HCT116 (cell line): ENCODE measurements around the gene ETFA. TPM values are rescaled to one million over a fixed set of nuclear protein-coding genes. Genes with fewer than 3 reads are reported as not detected.

ENCODE experiments used
- ATAC-seq: fragments of 200-7000 bp; cut with Tn5 transposase; 2 replicates; pipeline ENCODE4 v1.9.1; 2020; ENCODE audit warnings: mild to moderate bottlenecking, moderate library complexity
- BruUV-seq: library from RNA; stranded (reverse); fragments of 400-500 nt; replicated peaks from 2 replicates; lab custom pipeline; 2021; lab: Mats Ljungman, UMichigan
- CTCF ChIA-PET: fragments of 300-600 bp; sonication (Branson Sonifier 250); formaldehyde crosslinking; loops from one replicate; lab custom pipeline; 2021; ENCODE audit warnings: antibody characterized with exemption; lab: Charles Lee
- POLR2A ChIA-PET: fragments of 300-600, 350-600 bp; sonication (Branson Sonifier 250); formaldehyde crosslinking; loops from one replicate; lab custom pipeline; 2021; ENCODE audit warnings: antibody characterized with exemption; lab: Charles Lee
- RAD21 ChIA-PET, 2 experiments: fragments of 300-600 bp; sonication (Branson Sonifier 250); formaldehyde crosslinking; loops; one replicate each; lab custom pipeline; 2023; ENCODE audit warnings: low total read pairs in 2 of 2; ENCODE audit not compliant: uncharacterized antibody in 2 of 2, unreplicated experiment in 2 of 2, low non-redundant PET in 1 of 2; lab: Charles Lee
- DNase-seq: peaks from one replicate; pipeline ENCODE4 v3.0.0-alpha.2; 2010; ENCODE audit warnings: low read depth, low spot score
- H2AFZ ChIP-seq: fragments of 200-600 bp; shearing (Covaris generic), sonication (generic); 2 replicates; pipeline ENCODE4 v1.6.1; 2017; ENCODE audit warnings: low read depth, mixed run types, mixed read lengths, antibody characterized with exemption, low read length; ENCODE audit not compliant: poor library complexity, severe bottlenecking
- H3K27ac ChIP-seq: 2 replicates; pipeline ENCODE4 v1.5.1; 2012; ENCODE audit warnings: low read depth, low read length
- H3K27me3 ChIP-seq: fragments of 200-600 bp; sonication (generic); 2 replicates; pipeline ENCODE4 v1.6.1; 2016; ENCODE audit warnings: mixed run types, low read length, mixed read lengths; ENCODE audit not compliant: insufficient read depth
- H3K36me3 ChIP-seq, 2 experiments: fragments of 200-500 bp in 1 of 2; fragments of 200-600 bp in 1 of 2; sonication (Bioruptor generic) in 1 of 2; sonication (generic) in 1 of 2; 2 replicates each; pipeline versions ENCODE4 v1.5.1 to v1.6.1; 2014 to 2016; ENCODE audit warnings: low read length in 2 of 2, inconsistent platforms in 1 of 2, mixed read lengths in 1 of 2, mixed run types in 1 of 2; ENCODE audit not compliant: insufficient read depth in 2 of 2, control insufficient read depth in 1 of 2
- H3K4me1 ChIP-seq, 2 experiments: fragments of 200-600 bp in 1 of 2; sonication (generic) in 1 of 2; 2 replicates each; pipeline versions ENCODE4 v1.5.1 to v1.6.1; 2012 to 2017; ENCODE audit warnings: low read length in 2 of 2, inconsistent platforms in 1 of 2, mild to moderate bottlenecking in 1 of 2, mixed read lengths in 1 of 2, mixed run types in 1 of 2, moderate library complexity in 1 of 2; ENCODE audit not compliant: insufficient read depth in 2 of 2, control insufficient read depth in 1 of 2
- H3K4me2 ChIP-seq: fragments of 200-600 bp; sonication (generic); 2 replicates; pipeline ENCODE4 v1.6.1; 2017; ENCODE audit warnings: mixed run types, low read length, mixed read lengths
- H3K4me3 ChIP-seq, 2 experiments: fragments of 200-600 bp in 1 of 2; sonication (generic) in 1 of 2; replicated peaks in 1 of 2; 2 replicates each; pipeline ENCODE4 v1.5.1; 2011 to 2016; ENCODE audit warnings: low read length in 2 of 2, control low read depth in 1 of 2, low read depth in 1 of 2, mild to moderate bottlenecking in 1 of 2, mixed read lengths in 1 of 2, mixed run types in 1 of 2
- H3K79me2 ChIP-seq: fragments of 200-600 bp; sonication (generic); 2 replicates; pipeline ENCODE4 v1.6.1; 2017; ENCODE audit warnings: mild to moderate bottlenecking, mixed run types, low read length, moderate library complexity, mixed read lengths; ENCODE audit not compliant: insufficient read depth
- H3K9ac ChIP-seq: fragments of 200-600 bp; sonication (generic); 2 replicates; pipeline ENCODE4 v1.6.1; 2016; ENCODE audit warnings: low read length, mixed read lengths
- H3K9me2 ChIP-seq: fragments of 200-600 bp; sonication (generic), shearing (Covaris generic); 2 replicates; pipeline ENCODE4 v1.6.1; 2017; ENCODE audit warnings: mixed run types, mild to moderate bottlenecking, moderate library complexity; ENCODE audit not compliant: insufficient read depth
- H3K9me3 ChIP-seq, 2 experiments: fragments of 200-500 bp in 1 of 2; fragments of 200-600 bp in 1 of 2; sonication (Bioruptor generic) in 1 of 2; sonication (generic) in 1 of 2; 2 replicates each; pipeline ENCODE4 v1.6.1; 2014 to 2017; ENCODE audit warnings: low read length in 2 of 2, mixed read lengths in 2 of 2, inconsistent platforms in 1 of 2, low read depth in 1 of 2, mild to moderate bottlenecking in 1 of 2, mixed run types in 1 of 2, moderate library complexity in 1 of 2; ENCODE audit not compliant: control insufficient read depth in 1 of 2, insufficient read depth in 1 of 2
- H4K20me1 ChIP-seq: fragments of 200-600 bp; sonication (generic), shearing (Covaris generic); 2 replicates; pipeline ENCODE4 v1.6.1; 2017; ENCODE audit warnings: mixed run types, mild to moderate bottlenecking, moderate library complexity; ENCODE audit not compliant: insufficient read depth
- CEBPB ChIP-seq: IDR thresholded peaks from 2 replicates; pipeline ENCODE4 v1.6.1; 2012; ENCODE audit warnings: low read depth
- FOSL1 ChIP-seq: IDR thresholded peaks from 2 replicates; pipeline ENCODE4 v1.6.1; 2012; ENCODE audit warnings: low read depth
- POLR2A ChIP-seq: IDR thresholded peaks from 2 replicates; pipeline ENCODE4 v1.7.0; 2011; ENCODE audit warnings: borderline replicate concordance; ENCODE audit not compliant: insufficient read depth, insufficient read length; ENCODE audit errors: extremely low read depth
- POLR2AphosphoS5 ChIP-seq: IDR thresholded peaks from 2 replicates; pipeline ENCODE4 v1.6.1; 2011; ENCODE audit warnings: mild to moderate bottlenecking, low read depth, low read length, moderate library complexity
- RAD21 ChIP-seq: IDR thresholded peaks from 2 replicates; pipeline ENCODE4 v1.6.1; 2012; ENCODE audit warnings: low read depth, mild to moderate bottlenecking
- SIN3A ChIP-seq: IDR thresholded peaks from 2 replicates; pipeline ENCODE4 v1.6.1; 2012; ENCODE audit warnings: low read depth
- SP1 ChIP-seq: IDR thresholded peaks from 2 replicates; pipeline ENCODE4 v1.6.1; 2012; ENCODE audit warnings: low read depth
- TCF7L2 ChIP-seq: IDR thresholded peaks from 2 replicates; pipeline ENCODE4 v1.7.0; 2011; ENCODE audit warnings: borderline replicate concordance, inconsistent platforms; ENCODE audit not compliant: insufficient read depth, insufficient read length; ENCODE audit errors: extremely low read depth
- YY1 ChIP-seq: IDR thresholded peaks from 2 replicates; pipeline ENCODE4 v1.6.1; 2011; ENCODE audit warnings: low read length, low read depth, moderate library complexity, mild to moderate bottlenecking; ENCODE audit not compliant: insufficient replicate concordance; ENCODE audit errors: extremely low read depth
- ZBTB33 ChIP-seq: IDR thresholded peaks from 2 replicates; pipeline ENCODE4 v1.6.1; 2011; ENCODE audit warnings: mild to moderate bottlenecking, low read length, moderate library complexity; ENCODE audit not compliant: insufficient replicate concordance; ENCODE audit errors: extremely low read depth
- ZFX ChIP-seq: fragments of 450-650 bp; IDR thresholded peaks from 2 replicates; pipeline ENCODE4 v1.6.1; 2017
- ZNF274 ChIP-seq: fragments of 200-500 bp; sonication (Bioruptor generic); IDR thresholded peaks from 2 replicates; pipeline ENCODE4 v1.6.1; 2014; ENCODE audit warnings: mild to moderate bottlenecking, low read depth, low read length, inconsistent platforms
- intact Hi-C: fragments of 100-400 bp; cut with micrococcal nuclease; formaldehyde crosslinking; loops from 2 replicates; pipeline ENCODE4 v1.10.0; 2022
- total RNA-seq: library from RNA; stranded (reverse); gene quantifications from one replicate; pipeline ENCODE4 v1.2.1, GENCODE V29; 2021; ENCODE audit not compliant: unreplicated experiment

Gene ETFA
- total RNA-seq, 1 experiment from 2014 or later, result 144 TPM

- peak overlapping the region; percentile 66 to 77 for H3K4me3 ChIP-seq
- POLR2A ChIA-PET, result interaction anchor here (0.6 to 1.8 kb wide), 14 partner anchors 10 to 711 kb away, joined by 3 to 39 read pairs (median 5); partner anchors contain the start of gene ETFA
- BruUV-seq, result TSS peak; percentile 83
- peaks cover 11% of the 10 kb centered on the region for H3K79me2 ChIP-seq
- peak overlapping the region; percentile 88 for H3K4me2 ChIP-seq
- ATAC-seq (no peak), DNase-seq (no peak)
- peaks cover 10 to 25% of the 10 kb centered on the region in 2 experiments; a peak in 3 of 4 replicates for H3K4me1 ChIP-seq
- no peaks in the 10 kb centered on the region for H3K9me3 ChIP-seq
- H3K36me3 ChIP-seq, result peaks cover 0 to 3% of the 10 kb centered on the region in 2 experiments; a peak in 2 of 4 replicates
- H2AFZ ChIP-seq, result no peak overlapping the region
- RAD21 ChIA-PET, result interaction anchor here in 1 of 2 experiments (1.4 kb wide), 1 partner anchor 152 kb away, joined by 7 read pairs; no protein-coding TSS in a partner anchor
- no peaks in the 10 kb centered on the region for H3K9me2 ChIP-seq
- peak overlapping the region; percentile 24 for H3K27ac ChIP-seq
- peak overlapping the region; percentile 63 for H3K9ac ChIP-seq
- H4K20me1 ChIP-seq, result no peaks in the 10 kb centered on the region
- CTCF ChIA-PET, result interaction anchor here (1.2 to 1.5 kb wide), 3 partner anchors 11 to 531 kb away, joined by 4 read pairs; no protein-coding TSS in a partner anchor
- no peak for TF ChIP-seq YY1
- TF ChIP-seq ZFX, result no peak
- no peak for TF ChIP-seq SIN3A
- no peak for TF ChIP-seq FOSL1
- TF ChIP-seq TCF7L2, result no peak
- no peak for TF ChIP-seq ZNF274
- TF ChIP-seq POLR2A, result no peak
- TF ChIP-seq RAD21, result no peak
- TF ChIP-seq CEBPB, result no peak
- no peak for TF ChIP-seq SP1
- no peak for TF ChIP-seq ZBTB33
- TF ChIP-seq POLR2AphosphoS5, result no peak
- intact Hi-C loops, result loop anchor here (10.0 kb wide), 1 partner anchor 508 kb away; no protein-coding TSS in a partner anchor
- H3K27me3 ChIP-seq, result no peaks in the 10 kb centered on the region
Observed at GRCh38 chr15:76337059-76337695, 25.9 kb upstream of the ETFA start.
